ENCODE data around the gene ZNF282.

The ZNF282 gene

DNA sequence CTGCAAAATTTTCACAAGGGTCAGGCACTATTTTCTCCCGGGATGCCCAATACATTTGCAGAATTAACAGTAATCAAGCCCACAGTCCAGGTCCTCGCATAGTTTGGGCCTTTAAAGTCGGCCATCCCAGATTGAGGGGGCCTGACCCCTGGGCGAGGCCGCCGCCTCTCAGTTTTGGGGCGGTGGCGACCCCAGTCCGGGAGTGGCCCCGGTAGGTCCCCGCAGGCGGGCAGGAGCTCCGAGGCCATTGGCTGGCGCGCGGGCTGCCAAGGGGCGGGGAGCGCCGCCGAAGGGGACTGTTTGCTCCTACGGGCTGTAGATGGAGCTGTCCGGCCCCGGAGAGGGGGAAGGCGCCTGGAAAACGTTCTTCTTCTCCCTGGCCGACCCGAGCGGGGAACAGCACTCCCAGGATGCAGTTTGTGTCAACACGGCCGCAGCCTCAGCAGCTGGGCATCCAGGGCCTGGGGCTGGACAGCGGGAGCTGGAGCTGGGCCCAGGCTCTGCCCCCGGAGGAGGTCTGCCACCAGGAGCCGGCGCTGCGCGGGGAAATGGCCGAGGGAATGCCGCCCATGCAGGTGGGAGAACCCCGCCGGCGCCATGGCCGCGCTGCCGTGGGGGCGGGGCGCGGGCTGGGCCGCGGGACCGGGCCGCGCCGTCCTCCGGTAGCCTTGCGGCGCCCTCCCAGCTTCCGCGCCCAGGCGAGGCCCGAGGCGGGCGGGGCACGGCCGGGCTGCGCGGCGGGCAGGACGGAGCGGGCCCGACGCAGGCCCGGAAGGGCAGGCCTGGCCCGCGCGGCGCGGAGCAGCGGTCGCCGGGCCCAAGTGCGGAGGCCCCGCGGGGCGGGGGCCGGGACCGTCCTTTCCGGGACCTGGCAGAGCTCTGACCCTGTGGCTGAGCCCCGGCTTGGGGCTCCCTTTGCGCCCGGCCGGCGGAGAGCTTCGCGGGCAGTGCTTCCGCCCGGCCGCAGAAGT lies at the start of gene ZNF282:
Gene ZNF282 (plus strand): TSS at position 367 of the 971 bp plus-strand sequence. CDS start 44 bp downstream, at position 411.
- peak; percentile 69 for DNase-seq

- DNase-seq: peak; percentile 89
Measured at GRCh38 chr7:149147072-149147751, 48.1 kb upstream of the ZNF282 start, which contains the start of gene ZNF398. ZNF398 (plus strand) TSS chr7:149147453; CDS start chr7:149147743, 290 bp downstream.

DNA sequence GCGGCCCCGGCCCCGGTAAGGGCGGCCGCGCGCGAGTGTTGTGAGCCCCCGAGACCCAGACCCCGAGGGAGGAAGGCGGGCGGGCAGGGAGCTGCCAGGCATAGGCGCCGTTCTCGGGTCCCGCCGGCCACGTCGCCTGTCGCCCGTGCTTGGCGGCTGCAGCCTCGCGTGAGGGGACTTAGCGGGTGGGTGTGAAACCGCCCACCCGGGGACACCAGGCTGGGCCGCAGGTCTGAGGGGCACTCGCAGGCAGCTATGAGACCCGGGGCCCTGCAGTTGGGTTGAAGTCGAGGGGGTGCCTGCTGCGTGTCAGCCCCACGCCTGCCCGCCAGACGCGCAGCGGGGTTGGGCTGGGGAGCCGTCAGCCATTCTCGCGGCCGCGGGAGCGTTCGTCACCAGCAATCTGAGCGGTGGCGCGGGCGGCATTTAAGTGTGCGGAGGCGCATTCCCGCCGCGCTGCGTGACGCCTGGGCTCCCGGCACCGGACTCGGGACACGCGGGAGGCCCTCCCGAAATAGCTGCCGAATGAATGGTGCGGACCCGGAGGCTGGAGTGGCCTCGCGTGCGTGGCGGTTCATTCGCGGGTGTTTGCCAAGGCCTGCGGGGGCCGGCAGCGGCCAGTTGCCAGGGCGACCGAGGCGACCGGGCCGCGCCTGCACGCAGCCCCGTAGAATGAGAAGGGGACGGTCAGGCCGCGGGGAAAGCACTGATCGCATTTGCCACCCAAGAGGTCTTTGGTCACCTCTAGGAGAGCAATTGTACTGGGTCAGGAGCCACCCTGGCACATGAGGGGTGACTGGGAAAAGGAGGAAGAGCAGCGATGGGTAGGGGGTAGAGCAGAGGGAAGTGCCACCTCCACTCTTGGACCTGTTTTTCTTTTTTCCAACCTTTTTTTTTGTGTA lies 47.3 kb upstream of the ZNF282 start:
- DNase-seq: peak; percentile 65

DNA sequence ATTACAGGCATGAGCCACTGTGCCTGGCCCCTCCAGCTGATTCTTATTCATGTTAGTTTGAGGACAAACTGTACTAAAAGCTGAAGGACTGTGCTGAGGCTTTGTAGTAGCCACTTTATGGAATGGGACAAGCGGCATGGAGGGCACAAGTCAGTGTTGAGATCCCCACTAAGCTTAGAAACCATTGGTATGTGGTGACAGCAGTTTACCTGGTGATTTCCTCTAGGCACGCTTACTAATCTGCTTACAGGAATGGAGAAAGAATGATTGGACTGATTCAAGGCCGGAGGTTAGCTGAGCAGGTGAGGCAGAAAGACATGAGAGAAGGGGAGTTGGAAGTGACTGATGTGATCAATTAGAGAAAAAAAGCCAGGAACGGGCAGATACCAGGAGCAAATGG lies 44.4 kb upstream of the ZNF282 start:
- no peak for DNase-seq

GRCh38 chr7:149153346-149153745 lies 42.0 kb upstream of the ZNF282 start:
- no peak for DNase-seq

DNA sequence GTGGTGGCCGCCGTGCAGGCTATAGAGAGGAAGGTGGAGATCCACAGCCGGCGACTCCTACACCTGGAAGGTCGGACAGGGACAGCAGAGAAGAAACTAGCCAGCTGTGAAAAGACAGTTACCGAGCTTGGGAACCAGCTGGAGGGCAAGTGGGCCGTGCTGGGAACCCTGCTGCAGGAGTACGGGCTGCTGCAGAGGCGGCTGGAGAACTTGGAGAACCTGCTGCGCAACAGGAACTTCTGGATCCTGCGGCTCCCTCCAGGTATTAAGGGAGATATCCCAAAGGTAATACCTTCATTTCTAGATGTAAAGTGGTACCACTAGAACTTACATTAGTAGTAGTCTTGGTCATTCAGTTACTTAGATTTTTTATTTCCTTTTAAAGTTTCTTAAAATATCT lies 41.3 kb upstream of the ZNF282 start:
- DNase-seq: no peak

DNA sequence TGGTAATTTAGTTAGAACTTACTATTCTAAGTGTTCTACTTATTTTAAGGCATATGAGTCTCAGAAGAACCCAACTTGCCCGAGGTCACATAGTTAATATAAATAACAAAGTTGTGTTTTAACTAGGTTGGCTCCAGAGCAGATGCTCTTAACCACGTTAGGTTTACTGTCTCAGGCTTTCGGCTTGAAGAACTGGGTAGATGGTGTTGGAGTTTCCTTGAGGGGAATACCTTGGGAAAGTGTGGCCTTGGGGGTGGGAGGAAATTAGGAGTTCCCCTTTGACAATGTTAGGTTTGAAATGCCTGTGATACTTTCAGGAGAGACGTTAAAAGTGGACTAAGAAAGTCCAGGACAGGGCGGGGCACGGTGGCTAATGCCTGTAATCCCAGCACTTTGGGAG lies 38.4 kb upstream of the ZNF282 start:
- DNase-seq: no peak

DNA sequence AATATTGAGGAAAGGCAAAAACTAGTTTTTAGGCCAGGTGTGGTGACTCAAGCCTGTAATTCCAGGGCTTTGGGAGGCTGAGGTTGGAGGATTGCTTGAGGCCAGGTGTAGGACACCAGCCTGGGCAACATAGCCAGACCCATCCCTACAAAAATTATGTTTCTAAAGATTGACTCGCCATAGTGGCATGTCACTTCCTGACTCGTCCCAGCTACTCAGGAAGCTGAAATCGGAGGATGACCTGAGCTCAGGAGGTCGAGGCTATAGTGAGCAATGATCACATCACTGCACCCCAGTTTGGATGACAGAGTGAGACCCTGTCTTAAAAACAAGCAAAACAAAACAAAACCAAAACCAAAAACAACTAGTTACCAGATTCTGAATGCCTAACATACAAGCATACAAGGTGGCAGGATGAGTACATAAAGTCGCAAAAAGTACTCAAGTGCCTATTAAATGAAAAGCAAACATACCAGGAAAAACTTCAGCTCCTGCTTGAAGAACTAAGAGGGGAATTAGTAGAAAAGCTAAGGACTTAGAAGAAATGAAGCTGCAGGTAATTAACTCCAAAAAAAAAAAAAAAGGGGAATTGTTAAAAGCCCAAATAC lies 34.0 kb upstream of the ZNF282 start:
- no peak for DNase-seq

DNA sequence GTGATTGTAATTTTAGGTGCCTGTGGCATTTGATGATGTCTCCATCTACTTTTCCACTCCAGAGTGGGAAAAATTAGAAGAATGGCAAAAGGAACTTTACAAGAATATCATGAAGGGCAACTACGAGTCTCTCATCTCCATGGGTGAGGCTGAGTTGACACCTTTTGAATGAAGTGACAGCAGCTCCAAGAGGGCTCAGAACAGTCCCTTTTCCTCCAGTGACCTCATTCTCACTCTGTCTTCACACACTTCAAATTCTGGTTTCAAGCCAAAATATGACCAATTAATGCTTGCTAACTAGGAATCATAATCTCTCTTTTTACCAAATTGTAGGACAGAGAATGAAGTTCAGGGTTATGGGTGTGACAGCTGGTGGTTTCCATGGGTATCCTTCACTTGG lies 29.2 kb upstream of the ZNF282 start:
- no peak for DNase-seq

DNA sequence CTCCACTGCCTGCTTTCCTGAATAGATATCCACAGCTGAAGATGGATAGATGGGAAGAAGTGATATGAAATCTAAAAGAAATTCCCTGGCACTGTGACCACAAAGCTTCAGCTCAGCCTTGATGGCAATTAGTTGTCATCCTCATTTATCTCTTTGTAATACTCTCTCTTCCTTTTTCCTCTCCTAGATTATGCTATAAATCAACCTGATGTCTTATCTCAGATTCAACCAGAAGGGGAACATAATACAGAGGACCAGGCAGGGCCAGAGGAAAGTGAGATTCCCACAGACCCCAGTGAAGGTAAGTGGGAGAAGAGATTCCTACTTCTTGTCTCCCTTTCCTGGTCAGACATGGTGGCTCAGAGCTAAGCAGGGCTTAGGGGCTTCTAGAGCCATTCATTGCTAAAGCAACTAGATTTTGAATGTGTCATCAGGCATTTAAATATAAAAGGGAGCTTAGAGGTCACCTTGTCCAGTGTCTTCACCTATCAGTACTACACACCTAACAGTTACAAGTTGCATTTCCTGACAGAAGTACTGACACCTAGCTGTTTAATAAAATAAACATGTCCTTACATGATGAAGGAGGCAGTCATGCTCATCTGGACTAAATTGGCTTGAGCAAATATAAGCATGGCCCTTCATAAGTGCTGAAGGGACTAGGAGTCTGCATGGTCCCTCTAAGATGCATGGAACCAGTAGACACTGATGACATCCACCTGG lies 28.6 kb upstream of the ZNF282 start:
- DNase-seq: no peak

DNA sequence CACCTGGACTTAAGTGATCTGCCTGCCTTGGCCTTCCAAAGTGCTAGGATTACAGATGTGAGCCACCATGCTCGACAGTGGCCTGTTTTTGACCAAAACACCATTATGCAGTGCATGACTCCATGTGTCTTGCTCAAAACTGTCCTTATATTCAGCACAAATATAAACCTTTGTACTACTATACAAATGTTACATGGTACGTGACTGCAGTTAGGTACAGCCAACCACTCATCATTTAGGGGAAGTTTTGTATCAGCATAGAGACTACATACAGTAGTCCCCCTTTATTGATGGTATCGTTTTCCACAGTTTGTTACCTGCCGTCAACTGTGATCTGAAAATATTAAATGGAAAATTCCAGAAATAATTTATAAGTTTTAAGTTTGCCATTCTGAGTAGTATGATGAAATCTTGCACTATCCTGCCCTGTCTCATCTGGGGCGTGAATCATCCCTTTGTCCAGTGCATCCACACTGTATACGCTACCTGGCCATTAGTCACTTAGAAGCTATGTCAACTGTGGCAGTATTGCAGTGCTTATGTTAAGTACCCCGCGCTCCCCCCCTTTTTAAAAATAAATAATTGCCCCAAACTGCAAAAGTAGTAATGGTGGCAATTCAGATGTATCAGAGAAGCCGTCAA lies 23.3 kb upstream of the ZNF282 start:
- no peak for DNase-seq

GRCh38 chr7:149172534-149172920 lies 22.8 kb upstream of the ZNF282 start:
- no peak for DNase-seq

DNA sequence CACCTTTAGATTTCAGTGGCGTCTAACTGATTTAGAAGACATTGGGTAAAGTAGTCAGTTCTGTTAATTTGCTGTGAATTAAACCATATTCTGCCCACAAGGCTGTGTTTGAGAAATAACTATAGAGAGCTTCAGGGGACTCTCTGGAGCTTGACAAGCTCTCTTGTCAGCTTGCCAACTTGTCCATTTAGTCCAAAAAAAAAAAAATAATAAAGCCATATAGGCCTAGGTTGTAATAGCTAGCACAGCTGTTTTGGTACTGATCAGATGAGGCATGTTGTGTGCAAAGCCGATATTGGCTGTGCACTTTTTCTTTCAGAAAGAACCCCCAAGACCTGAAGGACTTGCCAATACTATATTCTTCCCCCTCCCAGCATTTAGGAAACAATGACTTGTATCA lies 20.2 kb upstream of the ZNF282 start:
- DNase-seq: no peak

GRCh38 chr7:149179241-149179640 lies 16.1 kb upstream of the ZNF282 start:
- DNase-seq: no peak

GRCh38 chr7:149180722-149181449 lies 14.5 kb upstream of the ZNF282 start:
- no peak for DNase-seq

- DNase-seq: no peak
Measured at GRCh38 chr7:149181450-149181790, 13.9 kb upstream of the ZNF282 start.

GRCh38 chr7:149184274-149184673 lies 11.1 kb upstream of the ZNF282 start:
- DNase-seq: no peak

GRCh38 chr7:149188213-149188612 lies 7.1 kb upstream of the ZNF282 start:
- no peak for DNase-seq

DNA sequence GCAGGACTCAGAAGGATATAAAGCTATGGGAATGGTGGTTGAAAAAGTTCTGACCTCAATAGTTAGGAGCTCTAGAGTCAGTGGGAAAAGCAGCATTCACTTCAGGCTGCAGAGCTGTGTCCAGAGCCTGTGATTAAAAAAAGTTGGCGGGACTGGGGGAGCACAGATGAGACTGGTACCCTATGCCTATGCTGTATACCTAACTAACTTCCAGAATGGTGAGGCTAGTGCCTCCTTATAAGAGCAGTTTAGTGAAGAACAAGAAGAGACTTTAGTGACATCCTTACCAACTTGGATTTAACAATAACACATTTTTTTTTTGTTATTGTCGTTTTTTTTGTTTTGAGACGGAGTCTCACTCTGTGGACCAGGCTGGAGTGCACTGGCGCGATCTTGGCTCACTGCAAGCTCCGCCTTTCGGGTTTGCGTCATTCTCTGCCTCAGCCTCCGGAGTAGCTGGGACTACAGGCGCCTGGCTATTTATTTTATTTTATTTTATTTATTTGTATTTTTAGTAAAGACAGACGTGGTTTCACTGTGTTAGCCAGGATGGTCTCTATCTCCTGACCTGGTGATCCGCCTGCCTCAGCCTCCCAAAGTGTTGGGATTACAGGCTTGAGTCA lies 6.6 kb upstream of the ZNF282 start:
- no peak for DNase-seq

DNA sequence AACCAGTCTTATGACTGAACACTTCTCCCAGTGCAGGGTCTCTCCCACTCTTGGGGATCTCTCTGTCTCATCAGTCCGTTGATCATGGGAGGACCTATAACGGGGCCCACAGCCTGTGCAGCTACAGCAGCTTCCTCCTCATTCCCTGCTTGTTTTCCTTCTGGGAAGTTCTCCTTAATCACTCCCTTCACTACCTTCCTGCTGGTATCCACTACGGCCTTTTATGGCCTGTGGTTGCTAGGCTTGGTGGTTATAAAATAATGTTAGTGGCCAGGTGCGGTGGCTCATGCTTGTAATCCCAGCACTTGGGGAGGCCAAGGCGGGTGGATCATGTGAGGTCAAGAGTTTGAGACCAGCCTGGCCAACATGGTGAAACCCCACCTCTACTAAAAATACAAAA lies 3.5 kb upstream of the ZNF282 start:
- DNase-seq: no peak
